Measurements from ENCODE around the gene ZNF529.
A peak's percentile ranks its signal among the peaks of the same experiment; 100 is the strongest.
"Not testable (repeated sequence)": the region's sequence is repeated elsewhere in the genome, so short reads cannot be mapped to it uniquely, and the experiment has no call there.

The ZNF529 gene

GRCh38 chr19:36573020-36573894 is at the start of gene ZNF529:
TSS of gene ZNF529 (minus strand) at chr19:36573292. CDS start at chr19:36572346, 946 bp downstream.
- peak; percentile 36 for DNase-seq

- DNase-seq: no peak
Observed at GRCh38 chr19:36605877-36606478, 32.9 kb upstream of the ZNF529 start.

- peak; percentile 22 for DNase-seq
Observed at GRCh38 chr19:36605101-36605876, 32.2 kb upstream of the ZNF529 start, which contains the start of gene ZNF382. TSS of gene ZNF382 (plus strand) at chr19:36605313. CDS start at chr19:36609915, 4,602 bp downstream.

- peak; percentile 3 for DNase-seq
Observed at GRCh38 chr19:36604656-36605100, 31.6 kb upstream of the ZNF529 start.

GRCh38 chr19:36602681-36603080 is 29.6 kb upstream of the ZNF529 start:
- not testable (repeated sequence) for DNase-seq

GRCh38 chr19:36579255-36579654 is 6.2 kb upstream of the ZNF529 start:
- DNase-seq: no peak

- DNase-seq: no peak
Observed at GRCh38 chr19:36577271-36577996, 4.3 kb upstream of the ZNF529 start.

GRCh38 chr19:36574741-36575140 is 1.6 kb upstream of the ZNF529 start:
- no peak for DNase-seq

GRCh38 chr19:36573895-36574720 is 1.0 kb upstream of the ZNF529 start:
- no peak for DNase-seq

- DNase-seq: no peak
Observed at GRCh38 chr19:36572593-36573019, 486 bp downstream of the ZNF529 start.

- no peak for DNase-seq
Observed at GRCh38 chr19:36564391-36564790, 8.7 kb downstream of the ZNF529 start.

GRCh38 chr19:36547001-36547732 is 25.9 kb downstream of the ZNF529 start:
- no peak for DNase-seq

- no peak for DNase-seq
Observed at GRCh38 chr19:36528921-36529518, 44.1 kb downstream of the ZNF529 start.

- peak; percentile 67 for DNase-seq
Observed at GRCh38 chr19:36528194-36528920, 44.7 kb downstream of the ZNF529 start, which contains the start of gene ZNF260. TSS of gene ZNF260 (minus strand) at chr19:36528271. CDS start at chr19:36515238, 13,033 bp downstream.

- no peak for DNase-seq
Observed at GRCh38 chr19:36527873-36528193, 45.3 kb downstream of the ZNF529 start.

- DNase-seq: no peak
Observed at GRCh38 chr19:36527341-36527740, 45.8 kb downstream of the ZNF529 start.

- DNase-seq: no peak
Observed at GRCh38 chr19:36526581-36526980, 46.5 kb downstream of the ZNF529 start.

- DNase-seq: no peak
Observed at GRCh38 chr19:36524617-36525016, 48.5 kb downstream of the ZNF529 start.

- no peak for DNase-seq
Observed at GRCh38 chr19:36514012-36514612, 59.0 kb downstream of the ZNF529 start.
